HEK293 (cell line): ENCODE data around the gene PHKB.

ENCODE experiments used
- CTCF ChIA-PET: fragments of 350-600 bp; formaldehyde crosslinking; extraction: SDS; loops from one replicate; lab custom pipeline; 2021; ENCODE audit warnings: antibody characterized with exemption; lab: Yijun Ruan, JAX
- POLR2A ChIA-PET: fragments of 300-600 bp; formaldehyde crosslinking; extraction: SDS; loops from one replicate; lab custom pipeline; 2020; ENCODE audit warnings: antibody characterized with exemption, inconsistent platforms; lab: Yijun Ruan, JAX
- H3K27ac ChIP-seq: fragments of 200-500 bp; sonication (Bioruptor generic); 2 replicates; pipeline ENCODE4 v1.5.1; 2014; ENCODE audit warnings: low read depth, low read length, control low read depth, inconsistent platforms; ENCODE audit errors: extremely low read depth
- H3K36me3 ChIP-seq, 2 experiments: fragments of 200-500 bp in 1 of 2; sonication (Bioruptor generic) in 1 of 2; 1 replicate in 1 of 2; 2 replicates in 1 of 2; pipeline ENCODE4 v1.5.1; 2014 to 2017; ENCODE audit warnings: inconsistent platforms in 2 of 2, low read length in 2 of 2; ENCODE audit not compliant: control insufficient read depth in 2 of 2, insufficient read depth in 1 of 2
- H3K4me1 ChIP-seq: fragments of 200-500 bp; sonication (Bioruptor generic); 2 replicates; pipeline ENCODE4 v1.5.1; 2014; ENCODE audit warnings: mild to moderate bottlenecking, low read length, inconsistent platforms; ENCODE audit not compliant: control insufficient read depth, insufficient read depth
- H3K4me3 ChIP-seq: 2 replicates; pipeline ENCODE4 v1.5.1; 2011; ENCODE audit warnings: low read depth, mild to moderate bottlenecking, control low read depth, low read length, moderate library complexity
- H3K9me3 ChIP-seq: fragments of 200-500 bp; sonication (Bioruptor generic); 2 replicates; pipeline ENCODE4 v1.5.1; 2014; ENCODE audit warnings: low read depth, low read length, inconsistent platforms; ENCODE audit not compliant: control insufficient read depth, insufficient read depth
- GLIS2 ChIP-seq: fragments of 450-650 bp; formaldehyde crosslinking; IDR thresholded peaks from 2 replicates; pipeline ENCODE4 v1.5.1; 2016; ENCODE audit warnings: missing biosample characterization, missing genetic modification characterization
- HOXD13 ChIP-seq: sonication (generic); formaldehyde crosslinking; IDR thresholded peaks from 2 replicates; pipeline ENCODE4 v1.8.0; 2022; ENCODE audit warnings: missing genetic modification reagents, borderline replicate concordance
- PBX3 ChIP-seq: sonication (generic); formaldehyde crosslinking; IDR thresholded peaks from 2 replicates; pipeline ENCODE4 v1.8.1; 2022; ENCODE audit warnings: mild to moderate bottlenecking, moderate library complexity, missing genetic modification reagents
- PRDM4 ChIP-seq: fragments of 450-650 bp; formaldehyde crosslinking; IDR thresholded peaks from 2 replicates; pipeline ENCODE4 v1.5.1; 2017; ENCODE audit warnings: missing biosample characterization, missing genetic modification characterization
- RBAK ChIP-seq: fragments of 450-650 bp; formaldehyde crosslinking; IDR thresholded peaks from 2 replicates; pipeline ENCODE4 v1.5.1; 2016; ENCODE audit warnings: missing biosample characterization, missing genetic modification characterization
- SP3 ChIP-seq: fragments of 450-650 bp; formaldehyde crosslinking; IDR thresholded peaks from 2 replicates; pipeline ENCODE4 v1.5.1; 2016; ENCODE audit warnings: missing biosample characterization, missing genetic modification characterization
- TRIM28 ChIP-seq: IDR thresholded peaks from 2 replicates; pipeline ENCODE4 v1.6.1; 2011; ENCODE audit warnings: low read length, control low read depth, borderline replicate concordance
- ZBTB21 ChIP-seq: fragments of 450-650 bp; formaldehyde crosslinking; IDR thresholded peaks from 2 replicates; pipeline ENCODE4 v1.5.1; 2017; ENCODE audit warnings: missing biosample characterization, missing genetic modification characterization
- ZBTB6 ChIP-seq: fragments of 450-650 bp; formaldehyde crosslinking; IDR thresholded peaks from 2 replicates; pipeline ENCODE4 v1.5.1; 2017; ENCODE audit warnings: missing biosample characterization, missing genetic modification characterization
- ZFHX2 ChIP-seq: fragments of 450-650 bp; formaldehyde crosslinking; conservative IDR thresholded peaks from 2 replicates; pipeline ENCODE4 v1.5.1; 2016; ENCODE audit warnings: missing biosample characterization, missing genetic modification characterization
- ZFP41 ChIP-seq: fragments of 450-650 bp; formaldehyde crosslinking; IDR thresholded peaks from 2 replicates; pipeline ENCODE4 v1.5.1; 2016; ENCODE audit warnings: missing biosample characterization, missing genetic modification characterization, borderline replicate concordance
- ZNF132 ChIP-seq: fragments of 450-650 bp; formaldehyde crosslinking; IDR thresholded peaks from 2 replicates; pipeline ENCODE4 v1.5.1; 2017; ENCODE audit warnings: missing biosample characterization, missing genetic modification characterization, borderline replicate concordance
- ZNF2 ChIP-seq: fragments of 450-650 bp; formaldehyde crosslinking; IDR thresholded peaks from 2 replicates; pipeline ENCODE4 v1.5.1; 2016; ENCODE audit warnings: missing biosample characterization, missing genetic modification characterization
- ZNF292 ChIP-seq: fragments of 450-650 bp; formaldehyde crosslinking; IDR thresholded peaks from 2 replicates; pipeline ENCODE4 v1.5.1; 2016; ENCODE audit warnings: low read depth, missing biosample characterization, missing genetic modification characterization, borderline replicate concordance
- ZNF311 ChIP-seq: fragments of 450-650 bp; formaldehyde crosslinking; IDR thresholded peaks from 2 replicates; pipeline ENCODE4 v1.5.1; 2017; ENCODE audit warnings: missing biosample characterization, missing genetic modification characterization, borderline replicate concordance
- ZNF354C ChIP-seq: fragments of 450-650 bp; formaldehyde crosslinking; IDR thresholded peaks from 2 replicates; pipeline ENCODE4 v1.5.1; 2016; ENCODE audit warnings: missing biosample characterization, missing genetic modification characterization, low read depth, borderline replicate concordance
- ZNF404 ChIP-seq: fragments of 450-650 bp; formaldehyde crosslinking; IDR thresholded peaks from 2 replicates; pipeline ENCODE4 v1.5.1; 2017; ENCODE audit warnings: missing biosample characterization, missing genetic modification characterization
- ZNF426 ChIP-seq: fragments of 450-650 bp; formaldehyde crosslinking; IDR thresholded peaks from 2 replicates; pipeline ENCODE4 v1.5.1; 2017; ENCODE audit warnings: missing biosample characterization, missing genetic modification characterization, mild to moderate bottlenecking, inconsistent platforms, moderate library complexity
- ZNF48 ChIP-seq: fragments of 450-650 bp; formaldehyde crosslinking; IDR thresholded peaks from 2 replicates; pipeline ENCODE4 v1.5.1; 2016; ENCODE audit warnings: missing biosample characterization, missing genetic modification characterization
- ZNF600 ChIP-seq: fragments of 450-650 bp; formaldehyde crosslinking; IDR thresholded peaks from 2 replicates; pipeline ENCODE4 v1.5.1; 2016; ENCODE audit warnings: missing biosample characterization, missing genetic modification characterization
- ZNF623 ChIP-seq: fragments of 450-650 bp; formaldehyde crosslinking; IDR thresholded peaks from 2 replicates; pipeline ENCODE4 v1.5.1; 2016; ENCODE audit warnings: missing biosample characterization, missing genetic modification characterization
- ZNF629 ChIP-seq: fragments of 450-650 bp; formaldehyde crosslinking; IDR thresholded peaks from 2 replicates; pipeline ENCODE4 v1.5.1; 2017; ENCODE audit warnings: missing biosample characterization, missing genetic modification characterization
- ZNF670 ChIP-seq: fragments of 450-650 bp; formaldehyde crosslinking; IDR thresholded peaks from 2 replicates; pipeline ENCODE4 v1.5.1; 2016; ENCODE audit warnings: missing biosample characterization, missing genetic modification characterization, low read depth
- ZNF830 ChIP-seq: fragments of 450-650 bp; IDR thresholded peaks from 2 replicates; pipeline ENCODE4 v1.5.0; 2018; ENCODE audit warnings: missing biosample characterization, missing genetic modification characterization, low read depth, mild to moderate bottlenecking, moderate library complexity
- ZSCAN18 ChIP-seq: fragments of 450-650 bp; formaldehyde crosslinking; IDR thresholded peaks from 2 replicates; pipeline ENCODE4 v1.5.1; 2016; ENCODE audit warnings: missing biosample characterization, missing genetic modification characterization
- TF ChIP-seq, protein P1 (sequence below): fragments of 450-650 bp; formaldehyde crosslinking; IDR thresholded peaks from 2 replicates; pipeline ENCODE4 v1.5.1; 2016; ENCODE audit warnings: missing biosample characterization, missing genetic modification characterization, borderline replicate concordance

The PHKB gene

DNA sequence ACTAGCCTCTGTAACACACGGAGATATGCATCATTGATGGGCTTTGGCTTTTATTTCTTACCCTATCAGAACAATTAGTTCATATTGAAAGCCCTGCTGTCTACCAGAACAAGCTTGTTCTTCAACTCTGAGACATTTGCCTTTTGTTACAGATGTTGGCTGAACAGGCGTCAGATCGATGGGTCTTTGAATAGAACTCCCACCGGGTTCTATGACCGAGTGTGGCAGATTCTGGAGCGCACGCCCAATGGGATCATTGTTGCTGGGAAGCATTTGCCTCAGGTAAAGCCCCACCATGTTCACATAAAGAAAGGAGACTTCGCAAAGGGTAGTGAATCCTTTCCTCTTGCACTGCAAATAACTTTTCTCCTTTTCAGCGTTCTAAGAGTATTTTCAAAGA is 232.1 kb downstream of the PHKB start (continued):
- TF ChIP-seq PRDM4 (tag by site-specific recombination) (no peak), ZNF132 (tag by site-specific recombination) (no peak), ZNF48 (tag by site-specific recombination) (no peak), ZSCAN18 (tag by site-specific recombination) (no peak)

DNA sequence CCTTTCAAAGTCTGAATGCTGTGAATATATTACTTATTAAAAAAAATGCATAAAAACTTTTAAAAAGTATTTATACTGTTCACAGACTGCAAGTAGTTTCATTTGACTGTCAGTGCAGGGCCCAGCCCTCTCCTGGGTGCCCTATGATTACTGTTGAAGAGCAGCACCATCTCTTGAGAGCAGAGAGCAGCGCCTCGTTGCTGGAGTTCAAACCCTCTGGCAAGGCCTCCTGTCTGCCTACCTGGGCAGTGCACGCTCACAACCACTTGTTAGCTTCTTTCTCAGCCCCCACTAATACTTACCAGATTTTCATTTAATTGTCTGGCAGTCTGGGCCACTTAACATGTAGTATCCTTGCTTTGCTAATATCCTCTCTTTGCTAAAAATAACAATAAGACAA is 233.4 kb downstream of the PHKB start:
- no peak overlapping the region for H3K27ac ChIP-seq
- H3K9me3 ChIP-seq = no peaks in the 10 kb centered on the region
- ChIA-PET CTCF (no interaction called here), POLR2A (no interaction called here)
- TF ChIP-seq ZNF354C = no peak
- TF ChIP-seq ZNF670 = no peak
- TF ChIP-seq, protein P1, sequence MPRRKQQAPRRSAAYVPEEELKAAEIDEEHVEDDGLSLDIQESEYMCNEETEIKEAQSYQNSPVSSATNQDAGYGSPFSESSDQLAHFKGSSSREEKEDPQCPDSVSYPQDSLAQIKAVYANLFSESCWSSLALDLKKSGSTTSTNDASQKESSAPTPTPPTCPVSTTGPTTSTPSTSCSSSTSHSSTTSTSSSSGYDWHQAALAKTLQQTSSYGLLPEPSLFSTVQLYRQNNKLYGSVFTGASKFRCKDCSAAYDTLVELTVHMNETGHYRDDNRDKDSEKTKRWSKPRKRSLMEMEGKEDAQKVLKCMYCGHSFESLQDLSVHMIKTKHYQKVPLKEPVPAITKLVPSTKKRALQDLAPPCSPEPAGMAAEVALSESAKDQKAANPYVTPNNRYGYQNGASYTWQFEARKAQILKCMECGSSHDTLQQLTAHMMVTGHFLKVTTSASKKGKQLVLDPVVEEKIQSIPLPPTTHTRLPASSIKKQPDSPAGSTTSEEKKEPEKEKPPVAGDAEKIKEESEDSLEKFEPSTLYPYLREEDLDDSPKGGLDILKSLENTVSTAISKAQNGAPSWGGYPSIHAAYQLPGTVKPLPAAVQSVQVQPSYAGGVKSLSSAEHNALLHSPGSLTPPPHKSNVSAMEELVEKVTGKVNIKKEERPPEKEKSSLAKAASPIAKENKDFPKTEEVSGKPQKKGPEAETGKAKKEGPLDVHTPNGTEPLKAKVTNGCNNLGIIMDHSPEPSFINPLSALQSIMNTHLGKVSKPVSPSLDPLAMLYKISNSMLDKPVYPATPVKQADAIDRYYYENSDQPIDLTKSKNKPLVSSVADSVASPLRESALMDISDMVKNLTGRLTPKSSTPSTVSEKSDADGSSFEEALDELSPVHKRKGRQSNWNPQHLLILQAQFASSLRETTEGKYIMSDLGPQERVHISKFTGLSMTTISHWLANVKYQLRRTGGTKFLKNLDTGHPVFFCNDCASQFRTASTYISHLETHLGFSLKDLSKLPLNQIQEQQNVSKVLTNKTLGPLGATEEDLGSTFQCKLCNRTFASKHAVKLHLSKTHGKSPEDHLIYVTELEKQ (tag by site-specific recombination) = no peak
- TF ChIP-seq RBAK (tag by site-specific recombination) = no peak
- TF ChIP-seq ZNF830 (tag by site-specific recombination) = no peak
- no peak for TF ChIP-seq ZFP41
- TF ChIP-seq ZNF600 (tag by site-specific recombination) = no peak
- TF ChIP-seq TRIM28 = no peak
- TF ChIP-seq ZNF623 (tag by site-specific recombination) = no peak
- H3K4me1 ChIP-seq = no peaks in the 10 kb centered on the region
- H3K4me3 ChIP-seq = no peak overlapping the region
- H3K36me3 ChIP-seq = peaks cover 0 to 47% of the 10 kb centered on the region in 2 experiments

DNA sequence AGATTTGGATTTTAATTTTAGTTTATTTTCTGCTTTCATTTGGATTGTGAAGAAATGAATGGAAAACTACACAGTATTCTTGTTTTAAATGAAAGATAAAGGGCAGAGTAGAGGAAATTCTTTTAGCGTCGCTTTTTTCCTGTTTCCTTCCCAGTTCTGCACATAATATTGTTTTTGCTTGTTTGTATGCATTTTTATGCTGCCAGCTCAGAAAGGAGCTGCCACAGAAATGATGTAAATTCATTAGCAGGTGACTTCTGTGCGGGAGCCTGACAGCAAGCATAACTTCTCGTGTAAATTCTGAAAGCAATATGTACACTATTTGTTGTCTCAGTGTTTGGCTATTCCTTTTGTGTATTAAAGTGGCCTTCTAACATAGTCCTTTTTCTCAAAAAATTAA is 234.6 kb downstream of the PHKB start:
- H3K9me3 ChIP-seq = no peaks in the 10 kb centered on the region
- H3K27ac ChIP-seq = no peak overlapping the region
- H3K4me3 ChIP-seq = no peak overlapping the region
- CTCF ChIA-PET = no interaction called here
- peaks cover 0 to 45% of the 10 kb centered on the region in 2 experiments; a peak in 2 of 3 replicates for H3K36me3 ChIP-seq
- POLR2A ChIA-PET = no interaction called here
- H3K4me1 ChIP-seq = no peaks in the 10 kb centered on the region
- TF ChIP-seq HOXD13 (CRISPR knock-in tag) (no peak), ZNF629 (no peak), PBX3 (no peak), SP3 (tag by site-specific recombination) (no peak), ZBTB21 (tag by site-specific recombination) (no peak), ZNF2 (tag by site-specific recombination) (no peak), TRIM28 (no peak), ZNF48 (tag by site-specific recombination) (no peak), ZBTB6 (tag by site-specific recombination) (no peak), ZNF404 (tag by site-specific recombination) (no peak), ZNF426 (tag by site-specific recombination) (no peak), GLIS2 (tag by site-specific recombination) (no peak), ZNF311 (no peak), ZFHX2 (no peak), ZNF292 (tag by site-specific recombination) (no peak)
